Measurements from ENCODE around the gene SEZ6.

- TF ChIP-seq POLR2A (IDR thresholded peaks at IDR 0.05; ENCODE audit: low read length) (no peak), GATA1 (IDR thresholded peaks at IDR 0.05; ENCODE audit: low read depth, low read length) (no peak)
Measured at GRCh38 chr17:28917029-28917428, 88.8 kb downstream of the SEZ6 start.

All from erythroblast (primary cell).